GM18499 (cell line): ENCODE data around the gene CDK4.
A peak's percentile ranks its signal among the peaks of the same experiment; 100 is the strongest.

ENCODE experiments used
- ATAC-seq: cut with Tn5 transposase; IDR thresholded peaks from one replicate; pipeline ENCODE4 v1.9.1; 2021; ENCODE audit warnings: moderate number of reproducible peaks; ENCODE audit not compliant: insufficient read depth, unreplicated experiment

Gene CDK4

DNA sequence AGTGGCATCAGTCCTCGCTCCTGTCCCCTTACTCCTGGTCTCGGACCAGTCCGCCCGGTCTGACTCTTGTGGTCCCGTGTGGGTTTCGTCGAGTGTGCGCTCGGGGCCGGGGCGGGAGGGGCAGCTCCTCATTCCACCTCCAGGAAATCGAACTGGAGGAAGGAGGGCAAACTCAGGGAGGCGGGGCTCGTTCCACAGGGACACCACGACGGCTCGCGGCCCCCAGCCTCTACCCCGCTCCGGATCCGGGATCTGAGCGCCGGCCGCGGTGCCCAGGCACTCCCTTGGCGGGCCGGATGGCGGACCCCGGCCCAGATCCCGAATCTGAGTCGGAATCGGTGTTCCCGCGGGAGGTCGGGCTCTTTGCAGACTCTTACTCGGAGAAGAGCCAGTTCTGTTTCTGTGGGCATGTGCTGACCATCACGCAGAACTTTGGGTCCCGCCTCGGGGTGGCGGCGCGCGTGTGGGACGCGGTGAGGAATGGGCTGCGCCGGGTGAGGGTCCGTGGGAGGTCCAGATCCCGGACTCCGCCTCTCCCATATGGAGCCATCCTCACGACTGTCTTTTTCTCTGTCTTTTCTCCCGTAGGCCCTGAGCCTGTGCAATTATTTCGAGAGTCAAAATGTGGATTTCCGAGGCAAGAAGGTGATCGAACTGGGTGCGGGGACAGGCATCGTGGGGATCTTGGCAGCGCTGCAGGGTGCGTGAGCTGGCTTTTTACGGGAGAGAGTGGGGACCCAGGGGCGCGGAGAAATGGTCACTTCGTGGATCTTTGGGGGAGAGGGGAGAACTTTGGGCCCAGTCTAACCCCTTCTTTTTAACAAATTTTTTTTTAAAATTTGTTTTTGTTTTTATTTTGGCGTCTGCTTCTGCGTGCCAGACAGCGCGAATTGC lies 20.6 kb upstream of the CDK4 start, which contains the start of gene EEF1AKMT3:
TSS of gene EEF1AKMT3 (plus strand) at position 186 of the 894 bp plus-strand sequence. CDS start at position 297, 111 bp downstream.
- ATAC-seq = no peak

GRCh38 chr12:57771873-57772428 lies 19.8 kb upstream of the CDK4 start, which contains the start of gene METTL1:
Gene METTL1 (minus strand): TSS chr12:57772105. CDS start chr12:57772083, 22 bp downstream.
- peak; percentile 61 for ATAC-seq

DNA sequence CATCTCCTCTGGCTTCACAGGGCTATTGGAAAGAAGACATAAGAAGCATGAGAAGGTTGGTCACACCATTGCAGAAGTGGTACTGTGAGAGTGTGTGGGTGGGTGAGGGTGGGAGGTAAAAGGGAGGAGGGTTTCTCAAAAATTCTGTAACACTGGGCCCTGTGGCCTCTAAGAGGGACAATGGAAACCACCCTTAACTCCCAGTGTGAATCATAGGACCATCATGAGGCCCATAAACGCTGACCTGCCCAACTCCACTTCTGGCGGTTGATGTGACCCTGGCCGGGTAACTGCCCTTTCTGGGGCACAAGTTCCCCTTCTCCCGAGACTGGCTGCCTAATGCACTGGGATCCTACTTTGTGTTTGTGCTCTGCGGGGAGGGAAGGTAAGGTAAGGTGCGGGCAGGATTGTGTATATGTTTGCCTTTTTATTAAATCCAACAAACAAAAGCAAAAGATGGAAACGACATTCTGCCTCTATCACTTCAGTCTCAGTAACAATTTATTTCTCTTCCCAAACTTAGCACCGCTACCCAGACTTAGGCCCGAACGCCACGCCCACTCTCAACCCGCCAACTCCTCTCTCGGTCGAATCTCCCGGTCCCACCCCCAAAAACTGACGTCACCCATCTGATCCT lies 19.2 kb upstream of the CDK4 start:
- peak; percentile 48 for ATAC-seq

GRCh38 chr12:57770734-57771133 lies 18.6 kb upstream of the CDK4 start:
- ATAC-seq = no peak

GRCh38 chr12:57769594-57769993 lies 17.5 kb upstream of the CDK4 start:
- ATAC-seq = no peak

GRCh38 chr12:57767876-57768275 lies 15.8 kb upstream of the CDK4 start:
- no peak for ATAC-seq

DNA sequence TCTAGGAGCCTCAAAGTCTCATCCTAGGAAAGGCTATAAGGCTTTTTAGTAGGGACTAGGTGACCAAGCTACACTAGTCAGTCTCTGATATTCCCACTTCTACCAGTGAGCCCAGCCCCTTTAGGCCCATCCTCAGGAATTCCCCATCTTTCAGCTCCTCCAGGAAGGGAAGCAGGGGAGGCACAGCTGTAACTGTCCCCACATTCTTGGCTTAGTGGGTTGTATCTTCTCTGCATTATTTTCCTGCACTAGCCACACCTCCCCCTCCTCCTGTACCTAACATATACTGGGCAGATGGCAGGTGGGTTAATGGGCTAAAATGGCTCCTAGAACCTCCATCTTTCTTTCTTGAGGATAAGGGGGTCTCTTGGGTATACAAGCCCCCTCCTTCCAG lies 15.2 kb upstream of the CDK4 start:
- ATAC-seq = no peak

DNA sequence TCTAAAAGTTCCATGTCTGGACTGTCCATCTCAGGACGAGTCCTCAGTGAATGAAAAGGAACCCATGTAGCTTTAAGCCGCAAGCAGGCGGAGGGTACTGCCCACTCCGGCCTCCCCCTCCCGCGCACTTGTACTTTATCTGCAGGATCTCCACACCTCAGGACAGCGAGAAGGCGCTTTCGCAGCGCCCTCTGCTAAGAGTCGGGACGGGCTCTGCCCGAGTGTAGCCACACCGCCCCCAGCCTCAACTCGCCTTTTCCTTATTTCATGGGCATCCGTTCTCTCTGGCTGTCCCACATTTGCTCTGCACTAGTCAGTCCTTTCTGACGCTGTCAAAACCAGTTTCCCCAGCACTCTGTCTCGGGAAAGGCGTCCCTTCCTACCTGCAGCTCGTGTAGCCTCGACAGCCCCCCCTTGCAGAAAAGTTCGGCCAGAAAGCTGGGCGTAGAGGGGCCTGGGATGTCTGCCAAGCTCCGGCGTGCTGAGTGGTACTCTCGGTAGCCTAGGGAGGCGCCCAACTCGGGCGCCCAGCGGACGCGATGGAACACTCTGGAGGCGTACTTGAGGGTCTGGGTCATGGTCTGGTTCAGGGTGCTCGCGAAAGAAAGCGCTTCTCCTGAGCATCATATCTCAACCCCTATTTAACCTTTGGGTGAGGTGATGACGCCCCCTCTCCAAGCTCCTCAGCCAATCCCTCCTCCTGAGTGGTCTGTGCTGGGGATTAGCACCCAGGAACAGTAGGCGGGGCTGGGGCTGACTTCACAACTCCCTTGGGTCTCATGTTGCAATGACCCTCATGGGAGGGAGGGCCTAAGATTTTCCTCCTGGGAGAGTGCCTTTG lies 14.6 kb upstream of the CDK4 start, which contains the start of gene CYP27B1:
TSS of gene CYP27B1 (minus strand) at position 615 of the 841 bp plus-strand sequence. CDS start at position 578, 37 bp downstream.
- no peak for ATAC-seq

- ATAC-seq = no peak
Observed at GRCh38 chr12:57765698-57766463, 13.8 kb upstream of the CDK4 start.

- ATAC-seq = no peak
Observed at GRCh38 chr12:57765003-57765697, 13.0 kb upstream of the CDK4 start.

DNA sequence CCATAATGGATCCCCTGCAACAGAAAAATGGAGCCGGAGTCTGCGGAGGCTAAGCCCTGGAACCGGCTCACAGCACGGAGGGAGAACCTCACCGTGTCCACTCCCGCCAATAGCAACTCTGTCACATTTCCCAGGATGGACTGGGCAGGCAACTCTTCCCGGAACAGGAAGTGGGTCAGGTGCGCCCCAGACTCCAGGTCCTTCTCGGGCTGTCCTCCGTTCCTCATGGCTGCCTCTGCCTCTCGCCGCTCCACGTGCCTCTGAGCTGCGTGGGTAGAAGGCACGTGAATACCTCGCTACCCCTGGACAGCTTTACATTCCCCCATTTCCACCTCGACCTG lies 12.5 kb upstream of the CDK4 start:
- ATAC-seq = no peak

DNA sequence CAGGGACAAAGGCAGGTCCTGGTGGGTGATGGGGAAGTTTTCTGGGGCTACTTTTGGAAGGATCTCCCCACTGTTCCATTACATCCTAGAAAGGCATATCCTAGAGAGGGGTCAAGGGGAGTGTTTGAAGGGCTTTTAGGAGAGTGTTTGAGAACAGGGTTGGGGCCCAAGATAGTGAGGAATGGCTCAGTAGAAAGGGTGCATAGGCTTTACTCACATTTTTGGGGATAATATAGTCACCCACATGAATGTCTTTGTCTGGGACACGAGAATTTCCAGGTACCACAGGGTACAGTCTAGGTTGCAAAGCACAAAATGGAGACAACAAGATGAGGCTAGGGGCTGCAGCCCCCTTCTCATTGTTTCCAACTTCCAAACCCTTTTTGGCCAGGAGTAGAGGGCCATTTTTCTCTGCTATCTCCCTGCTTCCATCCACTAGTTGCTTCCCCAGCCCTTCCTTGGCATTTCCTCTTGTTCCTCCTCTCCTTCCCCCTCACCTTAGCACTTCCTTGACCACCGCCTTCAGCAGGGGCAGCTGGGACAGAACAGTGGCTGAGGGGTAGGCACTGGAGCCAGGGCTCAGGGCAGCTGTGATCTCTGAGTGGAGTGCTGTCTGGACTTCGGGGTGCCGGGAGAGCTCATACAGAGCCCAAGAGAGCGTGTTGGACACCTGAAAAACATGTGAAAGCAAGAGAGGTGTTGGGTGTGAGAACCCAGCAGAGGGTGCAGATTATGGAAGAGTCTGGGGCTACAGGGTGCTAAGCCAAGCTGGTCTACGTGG lies 12.0 kb upstream of the CDK4 start:
- no peak for ATAC-seq

GRCh38 chr12:57762463-57762862 lies 10.4 kb upstream of the CDK4 start:
- ATAC-seq = no peak

GRCh38 chr12:57761391-57761998 lies 9.4 kb upstream of the CDK4 start:
- ATAC-seq = no peak

DNA sequence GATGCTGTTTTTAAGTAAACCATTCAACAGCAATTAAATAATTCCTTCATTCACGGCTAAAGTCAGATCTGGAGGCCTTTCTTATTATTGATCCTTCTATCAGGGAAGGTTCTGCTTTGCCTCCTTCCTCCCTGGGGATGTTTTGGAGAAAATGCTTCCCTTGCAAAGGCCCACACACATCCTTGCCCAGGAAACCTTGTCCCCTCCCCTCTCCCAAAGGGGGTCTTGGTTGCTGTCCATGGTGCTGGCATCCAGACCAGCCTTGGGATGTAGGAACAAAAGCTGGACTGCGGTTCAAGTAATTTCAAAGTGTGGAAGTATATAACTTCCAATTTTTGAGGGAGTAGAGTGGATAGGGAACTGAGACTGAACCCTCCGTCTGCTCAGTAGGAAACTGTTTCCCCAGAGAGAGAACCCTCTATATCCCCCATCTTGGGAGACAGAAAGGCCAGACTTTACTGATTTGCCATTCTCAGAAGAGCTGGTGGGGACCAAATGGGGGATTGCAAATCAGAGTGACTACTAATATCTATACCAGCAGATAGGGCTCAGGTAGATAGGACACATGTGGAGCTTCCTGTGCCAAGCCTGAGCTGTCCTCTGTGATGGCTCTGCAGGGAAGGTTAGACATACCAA lies 8.4 kb upstream of the CDK4 start:
- no peak for ATAC-seq

DNA sequence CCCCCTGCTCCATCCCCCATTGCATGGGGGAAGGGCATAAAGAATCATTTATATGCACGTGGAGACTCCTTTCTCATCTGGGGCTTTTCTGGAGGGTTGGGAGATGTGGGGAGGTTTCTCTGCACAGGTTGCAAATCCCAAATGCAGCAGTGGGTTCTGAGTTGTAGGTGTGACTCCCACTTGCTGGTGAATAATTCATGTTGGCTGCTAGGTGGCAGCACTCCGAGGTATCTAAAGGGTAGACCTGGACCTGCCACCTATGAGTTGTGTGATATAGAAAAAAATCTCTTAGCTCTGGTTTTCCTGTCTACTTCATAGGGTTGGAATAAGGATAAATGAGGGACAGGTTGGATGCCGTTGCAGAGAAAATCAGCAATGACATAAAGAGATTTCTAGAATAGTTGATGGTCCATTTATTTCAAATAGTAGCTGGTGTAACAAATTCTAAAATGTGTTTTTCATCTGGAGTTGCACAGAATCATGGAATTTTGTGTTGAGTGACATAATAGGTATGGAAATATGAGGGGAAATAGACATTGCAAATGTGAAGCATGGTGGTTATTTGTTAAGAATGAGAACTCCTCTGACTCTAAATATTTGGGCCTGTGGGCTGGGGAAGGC lies 7.4 kb upstream of the CDK4 start:
- no peak for ATAC-seq
